C4-2B (cell line): ENCODE measurements around the gene CRAMP1.

Source experiments
- H3K27ac ChIP-seq: fragments of 450-650 bp; 2 replicates; pipeline ENCODE4 v1.5.1; 2017
- CTCF ChIP-seq: fragments of 450-650 bp; conservative IDR thresholded peaks from 2 replicates; pipeline ENCODE4 v1.5.1; 2017; ENCODE audit warnings: mild to moderate bottlenecking
- ZFX ChIP-seq: fragments of 450-650 bp; IDR thresholded peaks from 2 replicates; pipeline ENCODE4 v1.6.1; 2017

Gene CRAMP1

GRCh38 chr16:1698680-1699079, 86.5 kb downstream of the CRAMP1 start:
- TF ChIP-seq ZFX, result no peak
- no peak for TF ChIP-seq CTCF
- no peak overlapping the region for H3K27ac ChIP-seq

- no peak for TF ChIP-seq ZFX
- TF ChIP-seq CTCF, result no peak
- no peak overlapping the region for H3K27ac ChIP-seq
Observed at GRCh38 chr16:1700246-1700645, 88.1 kb downstream of the CRAMP1 start.

- no peak overlapping the region for H3K27ac ChIP-seq
Observed at GRCh38 chr16:1701216-1701878, 89.2 kb downstream of the CRAMP1 start.

GRCh38 chr16:1705324-1705687, 93.1 kb downstream of the CRAMP1 start:
- peak overlapping the region; percentile 79 for H3K27ac ChIP-seq

More at GRCh38 chr16:1701216-1701878, 89.2 kb downstream of the CRAMP1 start:
- TF ChIP-seq ZFX (no peak), CTCF (no peak)

GRCh38 chr16:1705688-1706385, 93.7 kb downstream of the CRAMP1 start, which contains the start of gene MAPK8IP3:
Gene MAPK8IP3 (plus strand): TSS chr16:1706195. CDS start chr16:1706340, 145 bp downstream.
- TF ChIP-seq ZFX (peak; percentile 88), CTCF (peak; percentile 98)
- peak within 1 kb of the TSS; percentile 79 for H3K27ac ChIP-seq

- H3K27ac ChIP-seq, result peak overlapping the region; percentile 79
- TF ChIP-seq ZFX (peak; percentile 70; the same call in 1 of the 2 replicates), CTCF (no peak; the same call in 1 of the 2 replicates)
Observed at GRCh38 chr16:1706386-1707192, 94.4 kb downstream of the CRAMP1 start.

- peak overlapping the region; percentile 79 for H3K27ac ChIP-seq
- TF ChIP-seq ZFX (no peak), CTCF (no peak)
Observed at GRCh38 chr16:1707193-1707790, 95.1 kb downstream of the CRAMP1 start.
